Left lung (tissue), 10 donors: ENCODE data around the gene ZMYM3. TPM values are rescaled to one million over a fixed set of nuclear protein-coding genes. Genes with fewer than 3 reads are reported as not detected.

Experiments
- ATAC-seq: fragments of 200-7000 bp; cut with Tn5 transposase; one replicate; pipeline ENCODE4 v1.9.1; 2020; ENCODE audit warnings: moderate library complexity
- DNase-seq, 4 donors: peaks; one replicate each; pipeline ENCODE4 v3.0.0-alpha.2; 2013 to 2020
- H3K27ac ChIP-seq, 2 donors: fragments of 200-600 bp; sonication (generic) in 1 of 2; one replicate each; pipeline versions ENCODE4 v1.5.0 to v1.8.0; 2020 to 2021
- H3K27me3 ChIP-seq, 2 donors: fragments of 200-600 bp; sonication (generic) in 1 of 2; one replicate each; pipeline versions ENCODE4 v1.5.0 to v1.8.0; 2020 to 2021
- H3K36me3 ChIP-seq, 2 donors: fragments of 200-600 bp; sonication (generic) in 1 of 2; one replicate each; pipeline versions ENCODE4 v1.5.0 to v1.8.0; 2020 to 2021
- H3K4me1 ChIP-seq, 2 donors: fragments of 200-600 bp; one replicate each; pipeline ENCODE4 v1.8.0; 2021
- H3K4me3 ChIP-seq, 2 donors: fragments of 200-600 bp; sonication (generic) in 1 of 2; one replicate each; pipeline versions ENCODE4 v1.5.0 to v1.8.0; 2020 to 2021; ENCODE audit warnings: mild to moderate bottlenecking in 1 of 2
- H3K9me3 ChIP-seq, 2 donors: fragments of 200-600 bp; sonication (generic) in 1 of 2; one replicate each; pipeline versions ENCODE4 v1.5.0 to v1.8.0; 2020 to 2021
- intact Hi-C, 2 donors: fragments of 100-400 bp; cut with DNase I; formaldehyde crosslinking; loops; one replicate each; pipeline versions ENCODE4 v1.11.2 to v1.14.2; 2022
- polyA plus RNA-seq, 6 donors: library from polyadenylated mRNA; unstranded; fragments of 120-200 nt; gene quantifications; one replicate each; pipeline ENCODE4 v1.2.1, GENCODE V29; 2013; ENCODE audit not compliant: insufficient read length in 6 of 6
- total RNA-seq, 2 donors: library from RNA; stranded (reverse); fragmentation: NEBNext Ultra II Directional; extraction: Animal tissue kit (Norgen Biotek cat#: 25700); gene quantifications; one replicate each; pipeline ENCODE4 v1.2.1, GENCODE V29; 2021
- TF ChIP-seq, protein P1 (sequence below), 2 donors: fragments of 200-600 bp; sonication (generic) in 1 of 2; IDR thresholded peaks; one replicate each; pipeline versions ENCODE4 v1.5.0 to v1.8.0; 2021; ENCODE audit warnings: antibody characterized with exemption in 2 of 2
- donor health status: DM: no; HTN: yes; CAD: no.
- donor health status: DM: no; HTN: no; CAD: no.

Gene ZMYM3
- total and polyA plus RNA-seq, 8 donors = 19.5 to 63.8 (median 59.5) TPM

DNA sequence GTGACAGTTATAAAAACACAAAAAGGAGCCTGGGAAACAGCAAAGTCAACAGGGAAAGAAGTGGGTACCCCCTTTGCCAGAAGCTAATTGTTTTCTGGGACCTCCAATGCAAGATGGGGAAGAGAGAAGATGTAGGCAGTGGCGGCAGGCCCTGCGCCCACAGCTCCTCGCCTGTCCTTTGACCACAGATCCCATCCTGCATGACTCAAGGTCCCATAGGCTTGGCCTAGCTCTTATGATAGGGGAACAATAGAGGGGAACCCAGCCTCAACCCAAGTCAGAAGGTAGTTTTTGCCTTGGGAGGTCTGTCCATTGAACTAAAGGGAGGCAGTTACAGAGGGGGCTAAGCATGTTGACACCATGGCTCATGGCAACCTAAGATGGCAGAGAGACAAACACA is 14.2 kb downstream of the ZMYM3 start:
- no peak overlapping the region for H3K27ac ChIP-seq
- no peak overlapping the region for H3K4me3 ChIP-seq
- intact Hi-C loops = no loop called here
- H3K27me3 ChIP-seq = no peaks in the 10 kb centered on the region
- peaks cover 0 to 45% of the 10 kb centered on the region in 2 donors for H3K36me3 ChIP-seq
- ATAC-seq (no peak), DNase-seq (no peak)
- TF ChIP-seq, protein P1, sequence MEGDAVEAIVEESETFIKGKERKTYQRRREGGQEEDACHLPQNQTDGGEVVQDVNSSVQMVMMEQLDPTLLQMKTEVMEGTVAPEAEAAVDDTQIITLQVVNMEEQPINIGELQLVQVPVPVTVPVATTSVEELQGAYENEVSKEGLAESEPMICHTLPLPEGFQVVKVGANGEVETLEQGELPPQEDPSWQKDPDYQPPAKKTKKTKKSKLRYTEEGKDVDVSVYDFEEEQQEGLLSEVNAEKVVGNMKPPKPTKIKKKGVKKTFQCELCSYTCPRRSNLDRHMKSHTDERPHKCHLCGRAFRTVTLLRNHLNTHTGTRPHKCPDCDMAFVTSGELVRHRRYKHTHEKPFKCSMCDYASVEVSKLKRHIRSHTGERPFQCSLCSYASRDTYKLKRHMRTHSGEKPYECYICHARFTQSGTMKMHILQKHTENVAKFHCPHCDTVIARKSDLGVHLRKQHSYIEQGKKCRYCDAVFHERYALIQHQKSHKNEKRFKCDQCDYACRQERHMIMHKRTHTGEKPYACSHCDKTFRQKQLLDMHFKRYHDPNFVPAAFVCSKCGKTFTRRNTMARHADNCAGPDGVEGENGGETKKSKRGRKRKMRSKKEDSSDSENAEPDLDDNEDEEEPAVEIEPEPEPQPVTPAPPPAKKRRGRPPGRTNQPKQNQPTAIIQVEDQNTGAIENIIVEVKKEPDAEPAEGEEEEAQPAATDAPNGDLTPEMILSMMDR (IDR thresholded peaks at IDR 0.05) = no peak
- H3K4me1 ChIP-seq = no peaks in the 10 kb centered on the region
- H3K9me3 ChIP-seq = no peaks in the 10 kb centered on the region

DNA sequence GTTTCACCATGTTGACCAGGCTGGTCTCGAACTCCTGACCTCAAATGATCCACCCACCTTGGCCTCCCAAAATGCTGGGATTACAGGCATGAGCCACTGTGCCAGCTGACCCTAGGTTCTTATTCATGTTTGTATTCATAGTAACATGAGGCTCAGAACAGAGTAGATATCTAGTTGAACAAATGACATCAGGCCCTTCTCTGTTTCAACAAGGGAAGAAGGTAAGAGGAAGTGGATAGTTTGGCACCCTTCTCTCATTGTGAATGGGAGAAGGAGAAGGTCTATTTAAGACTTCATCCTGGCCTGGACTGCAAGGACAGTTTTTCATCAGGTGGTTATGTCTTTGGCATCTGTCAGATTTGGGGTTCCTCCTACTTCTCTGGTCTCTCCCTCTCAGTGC is 17.1 kb downstream of the ZMYM3 start:
- Histone ChIP-seq H3K27me3 (no peaks in the 10 kb centered on the region), H3K4me1 (no peaks in the 10 kb centered on the region), H3K36me3 (peaks cover 0 to 15% of the 10 kb centered on the region in 2 donors), H3K4me3 (no peak overlapping the region), H3K27ac (no peak overlapping the region), H3K9me3 (no peaks in the 10 kb centered on the region)
- TF ChIP-seq, protein P1 (IDR thresholded peaks at IDR 0.05) = no peak
- intact Hi-C loops = no loop called here
- no peak for DNase-seq
- no peak for ATAC-seq

DNA sequence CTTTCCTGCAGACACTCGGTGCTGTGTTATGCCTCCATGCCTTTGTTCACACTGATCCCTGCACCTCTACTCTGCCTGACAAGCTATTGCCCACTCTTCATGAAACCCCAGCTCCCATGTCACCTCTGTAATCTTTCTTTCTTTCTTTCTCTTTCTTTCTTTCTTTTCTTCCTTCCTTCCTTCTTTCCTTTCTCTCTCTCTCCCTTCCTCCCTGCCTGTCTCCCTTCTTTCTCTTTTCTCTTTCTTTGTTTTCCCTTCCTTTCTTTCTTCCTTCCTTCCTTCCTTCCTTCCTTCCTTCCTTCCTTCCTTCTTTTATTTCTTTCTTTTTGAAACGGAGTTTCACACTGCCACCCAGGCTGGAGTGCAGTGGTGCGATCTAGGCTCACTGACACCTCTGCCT is 18.5 kb downstream of the ZMYM3 start:
- ATAC-seq (no peak), DNase-seq (no peak)
- Histone ChIP-seq H3K4me1 (no peaks in the 10 kb centered on the region), H3K9me3 (no peaks in the 10 kb centered on the region), H3K4me3 (no peak overlapping the region), H3K36me3 (peaks cover 0 to 2% of the 10 kb centered on the region in 2 donors), H3K27me3 (no peaks in the 10 kb centered on the region), H3K27ac (no peak overlapping the region)
- intact Hi-C loops = no loop called here
- TF ChIP-seq, protein P1 (IDR thresholded peaks at IDR 0.05) = no peak

- Histone ChIP-seq H3K27me3 (no peaks in the 10 kb centered on the region), H3K4me1 (no peaks in the 10 kb centered on the region), H3K36me3 (no peaks in the 10 kb centered on the region), H3K27ac (no peak overlapping the region), H3K9me3 (no peaks in the 10 kb centered on the region), H3K4me3 (no peak overlapping the region)
- TF ChIP-seq, protein P1 (IDR thresholded peaks at IDR 0.05) = no peak
- ATAC-seq = no peak
- no peak for DNase-seq
- intact Hi-C loops = no loop called here
Measured at GRCh38 chrX:71228063-71228642, 25.8 kb downstream of the ZMYM3 start.

DNA sequence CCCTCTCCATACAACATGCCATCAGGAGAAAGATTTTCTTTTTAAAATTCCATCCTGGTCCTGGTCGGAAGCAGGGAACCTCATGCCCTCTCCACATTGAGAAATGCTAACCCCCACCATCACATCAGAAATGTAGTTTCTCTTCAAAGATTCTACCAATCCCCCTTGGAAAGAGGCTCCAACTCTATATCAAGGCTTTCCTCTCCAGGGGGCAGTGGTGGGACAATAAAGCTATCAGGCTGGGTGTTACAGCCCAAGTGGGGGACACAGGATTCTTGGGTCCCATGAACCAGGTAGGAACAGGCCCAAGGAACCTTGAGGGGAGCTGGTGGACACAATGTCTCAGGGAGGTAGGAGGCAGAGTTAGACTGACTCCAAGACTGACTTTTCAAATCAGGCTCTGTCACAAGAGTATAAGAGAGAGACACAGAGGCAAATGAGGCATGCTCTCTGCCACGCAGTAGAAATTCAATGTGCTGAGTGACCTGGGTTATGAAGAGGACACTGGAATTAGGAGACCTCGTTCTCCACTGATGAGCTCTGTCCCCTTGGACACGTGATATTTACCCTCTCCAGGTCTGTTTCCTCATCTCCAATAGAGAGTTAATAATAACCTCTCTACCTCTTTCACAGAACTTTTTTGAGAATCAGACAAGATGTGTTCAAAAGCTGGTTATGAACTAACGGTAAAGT is 26.4 kb downstream of the ZMYM3 start:
- intact Hi-C loops = no loop called here
- Histone ChIP-seq H3K27me3 (no peaks in the 10 kb centered on the region), H3K4me3 (no peak overlapping the region), H3K9me3 (no peaks in the 10 kb centered on the region), H3K4me1 (no peaks in the 10 kb centered on the region), H3K36me3 (no peaks in the 10 kb centered on the region), H3K27ac (no peak overlapping the region)
- ATAC-seq (no peak), DNase-seq (no peak)
- TF ChIP-seq, protein P1 (IDR thresholded peaks at IDR 0.05) = no peak
